IPS-20b (cell line): ENCODE data around the gene MTCL1.

Source experiments
- H3K27ac ChIP-seq: one replicate; pipeline ENCODE4 v1.5.1; 2013; ENCODE audit warnings: low read length
- H3K27me3 ChIP-seq: 2 replicates; pipeline ENCODE4 v1.6.1; 2013; ENCODE audit warnings: mild to moderate bottlenecking, low read length, inconsistent platforms; ENCODE audit not compliant: insufficient read depth
- H3K36me3 ChIP-seq: 2 replicates; pipeline ENCODE4 v1.6.1; 2013; ENCODE audit warnings: low read depth, mild to moderate bottlenecking, inconsistent platforms, low read length, moderate library complexity; ENCODE audit not compliant: insufficient read depth
- H3K4me1 ChIP-seq: 2 replicates; pipeline ENCODE4 v1.6.1; 2013; ENCODE audit warnings: mild to moderate bottlenecking, control low read depth, inconsistent platforms, low read length, moderate library complexity; ENCODE audit not compliant: insufficient read depth
- H3K4me3 ChIP-seq: 2 replicates; pipeline ENCODE4 v1.5.1; 2013; ENCODE audit warnings: mild to moderate bottlenecking, low read length, inconsistent platforms
- H3K9ac ChIP-seq: 2 replicates; pipeline ENCODE4 v1.6.1; 2013; ENCODE audit warnings: low read depth, mild to moderate bottlenecking, inconsistent platforms, low read length, moderate library complexity
- H3K9me3 ChIP-seq: 2 replicates; pipeline ENCODE4 v1.6.1; 2013; ENCODE audit warnings: mild to moderate bottlenecking, low read depth, low read length, inconsistent platforms; ENCODE audit not compliant: insufficient read depth

The MTCL1 gene

DNA sequence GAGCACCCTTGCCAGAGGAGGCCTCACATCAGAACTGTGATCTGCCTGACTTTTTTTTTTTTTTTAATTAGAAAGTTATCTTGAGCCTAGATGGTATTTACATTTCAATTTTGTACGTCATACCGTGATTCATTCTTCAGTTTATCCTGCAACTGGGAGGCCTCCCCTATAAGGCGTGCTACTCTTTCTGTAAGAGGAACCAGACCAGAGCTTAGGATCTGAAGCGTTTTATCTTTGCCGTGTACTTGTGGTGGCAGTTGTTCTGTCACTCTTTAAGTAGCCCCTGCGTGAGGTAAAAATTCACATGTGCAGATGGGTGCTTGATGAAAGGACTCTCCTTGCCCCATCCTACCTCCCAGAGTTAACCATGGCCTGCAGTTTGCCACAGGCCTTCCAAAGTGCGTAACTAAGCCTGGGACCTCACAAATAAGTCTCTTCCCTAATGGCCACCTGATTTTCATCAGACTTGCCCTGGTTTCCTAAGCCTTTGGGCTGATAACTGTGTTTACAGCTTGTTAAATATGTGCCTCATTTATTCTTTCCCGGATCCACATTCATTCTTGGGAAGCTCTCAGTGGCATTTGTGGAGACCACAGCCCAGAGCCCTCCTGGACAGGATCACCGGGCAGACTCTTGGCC is 96.0 kb downstream of the MTCL1 start:
- Histone ChIP-seq H3K27ac (peak overlapping the region; percentile 25), H3K4me3 (no peak overlapping the region), H3K36me3 (peaks cover 24% of the 10 kb centered on the region), H3K9me3 (no peaks in the 10 kb centered on the region), H3K4me1 (peaks cover 28% of the 10 kb centered on the region), H3K9ac (peak overlapping the region; percentile 53; the same call in 1 of the 2 replicates), H3K27me3 (no peaks in the 10 kb centered on the region)

DNA sequence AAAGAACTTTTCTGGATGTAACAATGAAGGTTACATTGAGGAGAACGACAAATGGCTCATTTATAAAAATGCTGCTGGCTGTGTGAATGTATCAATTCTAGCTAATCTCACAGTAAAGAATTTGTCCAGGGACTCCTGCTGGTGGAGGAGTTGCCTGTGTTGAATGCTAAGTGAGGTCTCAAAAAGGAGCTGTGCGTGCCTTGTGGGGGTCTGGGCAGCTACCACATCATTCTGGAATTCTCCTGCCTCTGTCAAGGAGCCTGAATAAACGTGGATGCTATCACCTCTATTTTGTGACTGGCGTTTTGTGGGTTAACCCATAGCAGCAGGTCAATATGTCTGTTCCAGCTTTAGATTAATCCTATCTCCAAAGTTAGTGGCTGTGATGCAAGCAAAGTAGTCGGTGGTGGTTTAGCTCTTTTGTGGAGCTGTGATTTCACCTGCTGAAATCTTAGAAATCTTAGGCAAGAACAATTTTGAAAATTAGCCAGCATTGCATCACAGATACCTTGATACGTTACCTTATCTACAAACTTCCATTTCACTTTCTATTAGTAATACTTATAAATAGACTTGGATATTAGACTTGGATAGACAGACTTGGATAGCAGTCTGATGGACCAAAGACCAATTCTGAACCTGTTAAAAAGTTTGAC is 96.8 kb downstream of the MTCL1 start:
- Histone ChIP-seq H3K36me3 (peaks cover 22% of the 10 kb centered on the region), H3K9me3 (no peaks in the 10 kb centered on the region), H3K9ac (no peak overlapping the region), H3K4me3 (no peak overlapping the region), H3K27ac (peak overlapping the region; percentile 25), H3K4me1 (peaks cover 26% of the 10 kb centered on the region), H3K27me3 (no peaks in the 10 kb centered on the region)

DNA sequence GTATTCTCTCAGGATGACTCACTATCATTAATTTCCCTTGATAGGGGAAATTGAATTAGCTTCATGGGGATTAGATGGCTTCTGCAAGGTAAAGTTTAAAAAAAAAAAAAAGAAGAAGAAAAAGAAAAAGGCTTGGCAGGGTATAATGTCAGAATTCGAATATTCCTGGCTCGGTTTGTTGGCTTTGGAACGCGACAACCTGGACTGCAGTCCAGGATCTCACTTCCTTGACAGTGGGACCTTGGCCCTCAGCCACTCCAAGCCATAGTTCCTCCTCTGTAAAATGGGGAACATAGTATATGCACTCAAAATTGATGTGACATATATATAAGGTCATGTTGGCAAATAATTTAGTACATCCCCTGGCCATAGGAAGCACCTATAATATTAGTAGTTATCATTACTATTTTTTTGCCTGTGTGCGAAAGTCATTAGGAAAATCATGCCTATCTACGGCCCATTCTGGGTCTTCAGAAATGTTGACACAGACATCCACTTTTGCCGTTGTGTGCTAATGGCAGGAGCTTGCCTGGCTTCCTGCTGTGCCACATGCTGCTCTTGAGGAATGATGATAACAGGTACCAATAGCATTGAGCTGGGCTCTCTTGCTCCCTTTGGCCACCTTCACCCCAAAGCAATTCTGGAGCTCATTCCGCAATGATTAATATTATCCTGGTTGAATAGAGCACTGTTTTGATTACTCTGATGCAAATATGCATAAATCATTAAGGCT is 97.9 kb downstream of the MTCL1 start:
- no peak overlapping the region for H3K9ac ChIP-seq
- no peaks in the 10 kb centered on the region for H3K9me3 ChIP-seq
- H3K27me3 ChIP-seq: no peaks in the 10 kb centered on the region
- H3K4me3 ChIP-seq: no peak overlapping the region
- H3K4me1 ChIP-seq: peaks cover 26% of the 10 kb centered on the region
- H3K27ac ChIP-seq: no peak overlapping the region
- H3K36me3 ChIP-seq: peaks cover 21% of the 10 kb centered on the region

DNA sequence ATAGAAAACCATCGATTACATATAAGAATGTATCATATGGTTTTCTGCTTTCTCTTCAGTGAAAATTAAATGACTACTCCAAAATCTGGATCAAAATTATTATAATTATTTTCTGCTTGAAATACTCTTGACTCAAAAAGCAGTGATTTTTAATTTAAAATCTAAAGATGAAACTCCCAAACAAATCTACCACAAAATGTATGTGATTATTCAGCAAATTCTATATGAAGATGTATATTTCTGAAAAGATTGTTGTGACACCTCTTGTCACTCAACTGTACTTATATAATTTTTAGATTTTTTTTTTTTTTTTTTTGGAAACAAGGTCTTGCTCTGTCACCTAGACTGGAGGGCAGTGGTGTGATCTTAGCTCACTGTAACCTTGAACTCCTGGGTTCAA is 98.6 kb downstream of the MTCL1 start:
- Histone ChIP-seq H3K27me3 (no peaks in the 10 kb centered on the region), H3K9ac (no peak overlapping the region), H3K4me3 (no peak overlapping the region), H3K27ac (no peak overlapping the region), H3K4me1 (peaks cover 26% of the 10 kb centered on the region), H3K9me3 (no peaks in the 10 kb centered on the region), H3K36me3 (peaks cover 17% of the 10 kb centered on the region)

DNA sequence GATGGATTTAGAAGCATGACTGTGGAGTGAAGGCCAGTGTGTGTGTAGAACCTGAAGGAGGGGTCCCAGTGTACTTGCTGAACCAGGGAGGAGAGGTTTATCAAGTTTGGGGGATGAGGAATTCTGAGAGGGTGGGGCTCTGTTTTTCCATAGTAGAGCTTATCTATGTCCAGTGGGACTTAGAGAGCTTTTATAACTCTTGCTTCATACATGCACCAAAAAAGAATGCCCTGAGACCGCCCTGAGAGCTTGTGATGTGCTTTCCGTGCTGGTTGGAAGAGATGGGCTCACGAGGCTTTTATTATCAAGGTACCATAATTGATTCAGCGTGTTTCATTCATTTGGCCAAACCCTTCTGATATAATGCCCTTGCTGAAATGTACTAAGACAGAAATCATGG is 100.2 kb downstream of the MTCL1 start:
- Histone ChIP-seq H3K9ac (no peak overlapping the region), H3K9me3 (no peaks in the 10 kb centered on the region), H3K27ac (no peak overlapping the region), H3K27me3 (no peaks in the 10 kb centered on the region), H3K4me3 (no peak overlapping the region), H3K4me1 (peaks cover 18% of the 10 kb centered on the region), H3K36me3 (peaks cover 27% of the 10 kb centered on the region)

DNA sequence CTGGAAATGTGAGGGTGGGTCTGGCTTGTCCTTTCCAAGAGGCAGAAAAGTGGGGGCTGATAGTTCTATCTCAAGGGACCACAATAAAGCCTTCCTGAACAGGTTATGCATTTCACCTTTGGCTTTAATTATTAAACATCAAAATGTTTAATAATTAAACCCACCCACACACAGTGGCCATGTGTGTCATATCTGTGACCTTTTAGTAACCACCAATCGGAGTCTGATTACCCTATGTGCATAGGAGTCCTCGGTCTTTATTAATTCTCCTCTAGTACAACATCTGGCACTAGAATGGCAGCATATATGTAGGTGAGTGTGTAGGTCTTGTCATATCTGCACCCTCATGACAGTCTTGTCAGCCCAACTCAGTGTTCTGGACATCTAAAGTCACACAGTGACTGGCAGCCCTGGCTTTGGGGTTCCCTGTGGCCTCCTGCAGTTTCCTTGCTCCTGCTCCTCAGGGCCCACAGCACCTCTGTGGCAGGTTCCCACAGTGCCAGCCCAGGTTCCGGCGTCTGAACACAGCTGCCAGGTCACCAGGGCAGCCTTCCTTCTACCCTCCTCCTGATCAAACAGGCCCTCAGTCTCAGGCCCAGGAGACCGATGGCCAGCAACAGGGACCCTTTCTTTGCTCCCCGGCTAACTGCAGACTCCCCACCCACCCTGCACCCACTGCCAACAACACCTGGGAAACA is 100.9 kb downstream of the MTCL1 start:
- H3K27ac ChIP-seq: no peak overlapping the region

DNA sequence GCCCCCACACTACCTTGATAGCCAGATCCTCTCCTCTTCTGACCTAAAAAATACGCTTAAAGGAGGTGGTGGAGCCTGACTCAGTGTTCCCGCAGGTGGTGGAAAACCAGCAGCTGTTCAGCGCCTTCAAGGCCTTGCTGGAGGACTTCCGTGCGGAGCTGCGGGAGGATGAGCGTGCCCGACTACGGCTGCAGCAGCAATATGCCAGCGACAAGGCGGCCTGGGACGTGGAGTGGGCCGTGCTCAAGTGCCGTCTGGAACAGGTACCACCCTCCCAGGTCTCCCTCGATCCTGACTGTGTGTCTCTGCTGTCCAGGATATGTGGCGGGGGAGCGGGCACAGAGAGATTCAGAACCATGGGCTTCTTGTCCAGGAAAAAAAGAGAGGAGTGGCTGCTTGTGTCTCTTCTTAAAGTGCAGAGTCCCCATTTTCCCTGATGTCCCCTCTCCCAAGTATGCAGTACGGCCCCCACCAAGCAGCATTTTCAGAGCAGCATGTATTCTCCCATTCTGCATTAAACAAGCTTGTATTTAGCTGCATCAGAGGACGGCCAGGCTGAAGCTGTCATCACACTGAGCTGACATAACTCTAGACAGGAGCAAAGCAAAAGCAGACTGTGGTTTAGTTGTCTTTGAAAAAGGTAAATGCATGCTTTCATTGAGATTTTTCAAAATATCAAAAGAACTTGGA is 101.6 kb downstream of the MTCL1 start:
- Histone ChIP-seq H3K27me3 (no peaks in the 10 kb centered on the region), H3K27ac (no peak overlapping the region), H3K36me3 (peaks cover 38% of the 10 kb centered on the region), H3K4me3 (no peak overlapping the region), H3K9ac (no peak overlapping the region), H3K9me3 (no peaks in the 10 kb centered on the region), H3K4me1 (peaks cover 4% of the 10 kb centered on the region)

More for the DNA sequence above, 100.9 kb downstream of the MTCL1 start:
- Histone ChIP-seq H3K4me1 (peaks cover 11% of the 10 kb centered on the region), H3K27me3 (no peaks in the 10 kb centered on the region), H3K9me3 (no peaks in the 10 kb centered on the region), H3K9ac (no peak overlapping the region), H3K36me3 (peaks cover 33% of the 10 kb centered on the region), H3K4me3 (no peak overlapping the region)

DNA sequence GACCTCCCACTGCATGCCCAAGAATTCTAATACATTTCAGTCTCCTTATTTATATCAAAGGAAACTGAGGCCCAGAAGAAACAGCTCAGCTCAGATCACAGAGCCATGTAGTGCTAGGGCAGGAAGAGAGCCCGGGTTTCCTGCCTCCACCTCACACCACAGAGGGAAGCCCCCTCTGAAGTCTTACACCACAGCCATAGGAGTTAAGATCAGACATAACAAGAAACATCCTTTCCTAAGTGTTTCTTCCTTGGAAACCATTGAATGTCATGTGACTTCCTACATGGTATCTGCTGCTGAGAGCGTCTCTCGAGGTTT is 102.1 kb downstream of the MTCL1 start:
- Histone ChIP-seq H3K27ac (no peak overlapping the region), H3K4me1 (no peaks in the 10 kb centered on the region; the same call in 1 of the 2 replicates), H3K36me3 (peaks cover 42% of the 10 kb centered on the region), H3K9ac (no peak overlapping the region), H3K9me3 (no peaks in the 10 kb centered on the region), H3K27me3 (no peaks in the 10 kb centered on the region), H3K4me3 (no peak overlapping the region)

DNA sequence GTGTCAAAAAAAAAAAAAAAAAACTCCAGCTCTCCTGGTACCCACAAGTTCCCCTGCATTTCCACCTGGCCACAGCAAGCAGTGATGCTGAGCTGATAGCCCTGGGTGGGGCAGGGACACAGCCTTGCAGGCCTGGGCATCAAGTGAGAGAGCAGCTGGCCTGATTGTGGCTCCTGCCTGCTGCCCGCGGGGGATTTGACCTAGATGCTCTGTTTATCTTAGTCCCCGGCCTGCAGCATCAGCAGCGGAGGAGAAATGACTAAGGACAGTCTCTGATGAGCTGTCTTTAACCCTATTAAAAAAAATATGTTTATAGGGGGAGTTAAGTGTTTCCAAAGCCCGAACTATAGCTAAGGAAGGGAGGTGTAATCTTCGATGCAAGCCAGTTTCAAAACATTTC is 102.6 kb downstream of the MTCL1 start:
- H3K36me3 ChIP-seq: peaks cover 48% of the 10 kb centered on the region
- H3K4me3 ChIP-seq: no peak overlapping the region
- no peak overlapping the region for H3K27ac ChIP-seq
- no peaks in the 10 kb centered on the region for H3K9me3 ChIP-seq
- H3K9ac ChIP-seq: no peak overlapping the region
- no peaks in the 10 kb centered on the region; the same call in 1 of the 2 replicates for H3K4me1 ChIP-seq
- no peaks in the 10 kb centered on the region for H3K27me3 ChIP-seq

DNA sequence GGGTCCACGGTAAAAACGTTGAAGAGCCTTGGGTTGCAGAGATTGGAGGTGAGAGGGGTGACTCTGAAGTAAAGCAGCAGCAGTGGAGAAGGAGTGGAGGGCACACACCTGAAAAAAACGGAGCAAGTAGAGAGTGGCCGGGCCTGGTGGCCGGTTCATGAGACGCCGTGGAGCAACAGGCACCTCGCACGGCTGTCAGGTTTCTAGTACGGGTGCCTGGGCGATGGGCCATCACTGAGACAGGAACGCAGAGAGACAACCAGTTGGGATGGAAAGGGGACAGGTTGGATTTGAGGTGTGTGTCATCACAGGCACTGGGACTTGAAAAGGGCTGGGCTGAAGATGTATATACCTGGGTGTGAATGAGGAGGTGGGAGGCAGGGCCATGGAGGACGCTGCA is 104.2 kb downstream of the MTCL1 start:
- H3K36me3 ChIP-seq: peaks cover 62% of the 10 kb centered on the region

DNA sequence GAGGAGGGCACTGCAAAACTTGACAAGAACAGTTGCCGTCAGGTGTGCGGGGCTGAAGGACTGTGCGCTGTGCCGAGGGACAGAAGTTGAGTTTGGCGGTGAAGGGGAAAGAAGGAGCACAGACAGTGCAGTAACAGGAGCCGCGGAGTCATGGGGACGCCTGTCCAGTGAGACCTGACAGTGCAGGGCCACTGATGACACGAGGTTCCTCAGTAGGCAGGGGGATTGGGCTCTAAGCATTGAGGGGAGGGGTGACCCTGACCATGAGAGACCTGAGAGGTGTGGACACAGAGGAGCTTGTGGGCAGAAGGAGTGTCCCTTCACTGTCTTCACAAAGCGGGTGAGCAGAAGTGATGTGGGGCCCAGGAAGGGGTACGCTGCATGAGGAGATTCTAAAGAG is 104.8 kb downstream of the MTCL1 start:
- H3K9ac ChIP-seq: no peak overlapping the region
- no peaks in the 10 kb centered on the region for H3K27me3 ChIP-seq
- no peaks in the 10 kb centered on the region for H3K4me1 ChIP-seq
- H3K9me3 ChIP-seq: no peaks in the 10 kb centered on the region
- H3K4me3 ChIP-seq: no peak overlapping the region
- no peak overlapping the region for H3K27ac ChIP-seq
- H3K36me3 ChIP-seq: peaks cover 67% of the 10 kb centered on the region

More for the DNA sequence above, 104.2 kb downstream of the MTCL1 start:
- Histone ChIP-seq H3K9me3 (no peaks in the 10 kb centered on the region), H3K9ac (no peak overlapping the region), H3K27ac (no peak overlapping the region), H3K27me3 (no peaks in the 10 kb centered on the region), H3K4me3 (no peak overlapping the region), H3K4me1 (no peaks in the 10 kb centered on the region)
